SK-N-SH treated with all-trans-retinoic acid at 6 μM for 48 hours (cell line): ENCODE results near the gene NPR3.

ENCODE experiments used
- ATAC-seq: fragments of 200-7000 bp; cut with Tn5 transposase; 3 replicates; pipeline ENCODE4 v1.9.1; 2020; ENCODE audit warnings: mild to moderate bottlenecking, moderate library complexity
- ARNTL ChIP-seq: fragments of 450-650 bp; formaldehyde crosslinking; IDR thresholded peaks from 2 replicates; pipeline ENCODE4 v1.5.0; 2020; ENCODE audit warnings: low read depth, mild to moderate bottlenecking, moderate library complexity, borderline replicate concordance
- BACH2 ChIP-seq: fragments of 250-450 bp; sonication (Bioruptor Pico); IDR thresholded peaks from 2 replicates; pipeline ENCODE4 v1.9.0; 2021; ENCODE audit warnings: mild to moderate bottlenecking, borderline replicate concordance
- CSDC2 ChIP-seq: fragments of 250-450 bp; sonication (Bioruptor Pico); IDR thresholded peaks from 2 replicates; pipeline ENCODE4 v1.5.0; 2020; ENCODE audit warnings: mild to moderate bottlenecking, moderate library complexity
- GLIS3 ChIP-seq: fragments of 250-450 bp; sonication (Bioruptor Pico); IDR thresholded peaks from 2 replicates; pipeline ENCODE4 v1.5.0; 2020; ENCODE audit warnings: mild to moderate bottlenecking, moderate library complexity
- ISL1 ChIP-seq: fragments of 250-450 bp; sonication (Bioruptor Pico); IDR thresholded peaks from 2 replicates; pipeline ENCODE4 v2.1.2; 2022; ENCODE audit warnings: mild to moderate bottlenecking, moderate library complexity
- OSR1 ChIP-seq: fragments of 250-450 bp; sonication (Bioruptor Pico); IDR thresholded peaks from 2 replicates; pipeline ENCODE4 v1.8.0; 2022; ENCODE audit warnings: moderate library complexity, mild to moderate bottlenecking, inconsistent platforms
- PPARA ChIP-seq: fragments of 250-450 bp; sonication (Bioruptor Pico); IDR thresholded peaks from 2 replicates; pipeline ENCODE4 v1.5.0; 2020; ENCODE audit warnings: mild to moderate bottlenecking, borderline replicate concordance
- RARB ChIP-seq: fragments of 250-450 bp; sonication (Bioruptor Pico); IDR thresholded peaks from 2 replicates; pipeline ENCODE4 v1.8.0; 2021; ENCODE audit warnings: mild to moderate bottlenecking, moderate library complexity
- SNAI2 ChIP-seq: fragments of 250-450 bp; sonication (Bioruptor Pico); IDR thresholded peaks from 2 replicates; pipeline ENCODE4 v1.5.0; 2020; ENCODE audit warnings: mild to moderate bottlenecking, moderate library complexity
- TCF4 ChIP-seq: fragments of 250-450 bp; sonication (Bioruptor Pico); IDR thresholded peaks from 2 replicates; pipeline ENCODE4 v1.8.0; 2021; ENCODE audit warnings: mild to moderate bottlenecking, moderate library complexity, borderline replicate concordance
- TOX ChIP-seq: fragments of 250-450 bp; sonication (Bioruptor Pico); IDR thresholded peaks from 2 replicates; pipeline ENCODE4 v1.8.0; 2021; ENCODE audit warnings: mild to moderate bottlenecking, moderate library complexity, borderline replicate concordance
- ZC3H10 ChIP-seq: fragments of 250-450 bp; sonication (Bioruptor Pico); IDR thresholded peaks from 2 replicates; pipeline ENCODE4 v1.5.1; 2021; ENCODE audit warnings: mild to moderate bottlenecking, moderate library complexity
- ZFP3 ChIP-seq: fragments of 250-450 bp; sonication (Bioruptor Pico); IDR thresholded peaks from 2 replicates; pipeline ENCODE4 v1.5.0; 2020; ENCODE audit warnings: mild to moderate bottlenecking, moderate library complexity
- ZFP30 ChIP-seq: fragments of 450-650 bp; formaldehyde crosslinking; IDR thresholded peaks from 2 replicates; pipeline ENCODE4 v1.5.0; 2022; ENCODE audit warnings: mild to moderate bottlenecking, moderate library complexity
- ZNF70 ChIP-seq: fragments of 450-650 bp; formaldehyde crosslinking; IDR thresholded peaks from 2 replicates; pipeline ENCODE4 v1.5.0; 2020; ENCODE audit warnings: mild to moderate bottlenecking, moderate library complexity
- ZNF8 ChIP-seq: fragments of 450-650 bp; formaldehyde crosslinking; IDR thresholded peaks from 2 replicates; pipeline ENCODE4 v1.5.0; 2020; ENCODE audit warnings: mild to moderate bottlenecking, moderate library complexity
- TF ChIP-seq, protein P1 (sequence below): fragments of 250-450 bp; sonication (Bioruptor Pico); IDR thresholded peaks from 2 replicates; pipeline ENCODE4 v1.8.0; 2020; ENCODE audit warnings: mild to moderate bottlenecking, moderate library complexity, borderline replicate concordance
- TF ChIP-seq, protein P2 (sequence below): fragments of 250-450 bp; sonication (Bioruptor Pico); IDR thresholded peaks from 2 replicates; pipeline ENCODE4 v1.8.0; 2021; ENCODE audit warnings: low read depth, mild to moderate bottlenecking, moderate library complexity, borderline replicate concordance
- TF ChIP-seq, protein P3 (sequence below): fragments of 250-450 bp; sonication (Bioruptor Pico); IDR thresholded peaks from 2 replicates; pipeline ENCODE4 v1.5.1; 2021; ENCODE audit warnings: mild to moderate bottlenecking, moderate library complexity
- TF ChIP-seq, protein P4 (sequence below): fragments of 250-450 bp; sonication (Bioruptor Pico); IDR thresholded peaks from 2 replicates; pipeline ENCODE4 v1.5.1; 2020; ENCODE audit warnings: low read depth, mild to moderate bottlenecking, moderate library complexity
- TF ChIP-seq, protein P5 (sequence below): fragments of 250-450 bp; sonication (Bioruptor Pico); IDR thresholded peaks from 2 replicates; pipeline ENCODE4 v1.5.0; 2020; ENCODE audit warnings: mild to moderate bottlenecking, moderate library complexity

Gene NPR3

DNA sequence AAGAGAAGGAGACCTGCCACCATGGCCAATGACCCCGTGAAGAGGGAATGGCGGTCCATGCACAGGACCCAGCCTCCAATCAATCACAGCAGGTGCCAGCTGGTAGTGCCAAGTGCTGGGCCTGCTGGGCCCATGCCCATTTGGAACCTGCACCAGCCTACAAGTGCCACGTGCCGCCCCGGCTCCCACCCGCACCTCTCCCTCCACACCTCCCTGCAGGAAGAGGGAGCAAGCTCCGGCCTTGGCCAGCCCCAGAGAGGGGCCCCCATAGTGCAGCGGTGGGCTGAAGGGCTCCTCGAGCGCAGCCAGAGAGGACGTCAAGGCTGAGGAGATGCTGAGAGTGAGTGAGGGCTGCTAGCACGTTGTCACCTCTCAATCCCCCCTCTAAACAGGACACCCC lies 37.8 kb upstream of the NPR3 start:
- ATAC-seq: no peak
- TF ChIP-seq, protein P1, sequence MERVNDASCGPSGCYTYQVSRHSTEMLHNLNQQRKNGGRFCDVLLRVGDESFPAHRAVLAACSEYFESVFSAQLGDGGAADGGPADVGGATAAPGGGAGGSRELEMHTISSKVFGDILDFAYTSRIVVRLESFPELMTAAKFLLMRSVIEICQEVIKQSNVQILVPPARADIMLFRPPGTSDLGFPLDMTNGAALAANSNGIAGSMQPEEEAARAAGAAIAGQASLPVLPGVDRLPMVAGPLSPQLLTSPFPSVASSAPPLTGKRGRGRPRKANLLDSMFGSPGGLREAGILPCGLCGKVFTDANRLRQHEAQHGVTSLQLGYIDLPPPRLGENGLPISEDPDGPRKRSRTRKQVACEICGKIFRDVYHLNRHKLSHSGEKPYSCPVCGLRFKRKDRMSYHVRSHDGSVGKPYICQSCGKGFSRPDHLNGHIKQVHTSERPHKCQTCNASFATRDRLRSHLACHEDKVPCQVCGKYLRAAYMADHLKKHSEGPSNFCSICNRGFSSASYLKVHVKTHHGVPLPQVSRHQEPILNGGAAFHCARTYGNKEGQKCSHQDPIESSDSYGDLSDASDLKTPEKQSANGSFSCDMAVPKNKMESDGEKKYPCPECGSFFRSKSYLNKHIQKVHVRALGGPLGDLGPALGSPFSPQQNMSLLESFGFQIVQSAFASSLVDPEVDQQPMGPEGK: no peak
- TF ChIP-seq GLIS3 (CRISPR knock-in tag) (no peak), ZFP30 (no peak), TCF4 (CRISPR knock-in tag) (no peak), CSDC2 (CRISPR knock-in tag) (no peak), SNAI2 (CRISPR knock-in tag) (no peak), ZC3H10 (no peak)
- TF ChIP-seq, protein P2, sequence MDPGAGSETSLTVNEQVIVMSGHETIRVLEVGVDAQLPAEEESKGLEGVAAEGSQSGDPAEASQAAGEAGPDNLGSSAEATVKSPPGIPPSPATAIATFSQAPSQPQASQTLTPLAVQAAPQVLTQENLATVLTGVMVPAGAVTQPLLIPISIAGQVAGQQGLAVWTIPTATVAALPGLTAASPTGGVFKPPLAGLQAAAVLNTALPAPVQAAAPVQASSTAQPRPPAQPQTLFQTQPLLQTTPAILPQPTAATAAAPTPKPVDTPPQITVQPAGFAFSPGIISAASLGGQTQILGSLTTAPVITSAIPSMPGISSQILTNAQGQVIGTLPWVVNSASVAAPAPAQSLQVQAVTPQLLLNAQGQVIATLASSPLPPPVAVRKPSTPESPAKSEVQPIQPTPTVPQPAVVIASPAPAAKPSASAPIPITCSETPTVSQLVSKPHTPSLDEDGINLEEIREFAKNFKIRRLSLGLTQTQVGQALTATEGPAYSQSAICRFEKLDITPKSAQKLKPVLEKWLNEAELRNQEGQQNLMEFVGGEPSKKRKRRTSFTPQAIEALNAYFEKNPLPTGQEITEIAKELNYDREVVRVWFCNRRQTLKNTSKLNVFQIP (CRISPR knock-in tag): no peak
- TF ChIP-seq, protein P3, sequence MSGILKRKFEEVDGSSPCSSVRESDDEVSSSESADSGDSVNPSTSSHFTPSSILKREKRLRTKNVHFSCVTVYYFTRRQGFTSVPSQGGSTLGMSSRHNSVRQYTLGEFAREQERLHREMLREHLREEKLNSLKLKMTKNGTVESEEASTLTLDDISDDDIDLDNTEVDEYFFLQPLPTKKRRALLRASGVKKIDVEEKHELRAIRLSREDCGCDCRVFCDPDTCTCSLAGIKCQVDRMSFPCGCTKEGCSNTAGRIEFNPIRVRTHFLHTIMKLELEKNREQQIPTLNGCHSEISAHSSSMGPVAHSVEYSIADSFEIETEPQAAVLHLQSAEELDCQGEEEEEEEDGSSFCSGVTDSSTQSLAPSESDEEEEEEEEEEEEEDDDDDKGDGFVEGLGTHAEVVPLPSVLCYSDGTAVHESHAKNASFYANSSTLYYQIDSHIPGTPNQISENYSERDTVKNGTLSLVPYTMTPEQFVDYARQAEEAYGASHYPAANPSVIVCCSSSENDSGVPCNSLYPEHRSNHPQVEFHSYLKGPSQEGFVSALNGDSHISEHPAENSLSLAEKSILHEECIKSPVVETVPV (CRISPR knock-in tag): no peak

DNA sequence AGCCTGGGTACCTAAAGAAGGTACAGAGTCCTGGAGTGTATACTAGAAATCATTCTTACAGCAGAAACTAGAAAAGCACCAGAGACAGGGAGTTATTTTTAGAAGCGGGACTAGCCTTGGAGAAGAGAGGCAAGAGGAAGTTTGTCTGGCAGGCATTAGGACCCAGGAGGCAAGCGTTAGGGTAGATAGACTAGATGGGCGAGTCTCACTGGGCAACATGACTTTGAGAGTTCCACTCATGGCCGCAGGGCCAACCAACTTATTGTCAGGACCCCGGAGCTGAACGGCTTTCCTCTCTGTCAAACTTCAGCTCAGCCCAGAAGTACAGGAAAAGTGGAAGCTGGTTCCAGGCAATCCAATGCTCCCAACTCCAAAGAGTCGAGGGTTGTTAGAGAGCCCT lies 34.1 kb upstream of the NPR3 start:
- no peak for ATAC-seq

DNA sequence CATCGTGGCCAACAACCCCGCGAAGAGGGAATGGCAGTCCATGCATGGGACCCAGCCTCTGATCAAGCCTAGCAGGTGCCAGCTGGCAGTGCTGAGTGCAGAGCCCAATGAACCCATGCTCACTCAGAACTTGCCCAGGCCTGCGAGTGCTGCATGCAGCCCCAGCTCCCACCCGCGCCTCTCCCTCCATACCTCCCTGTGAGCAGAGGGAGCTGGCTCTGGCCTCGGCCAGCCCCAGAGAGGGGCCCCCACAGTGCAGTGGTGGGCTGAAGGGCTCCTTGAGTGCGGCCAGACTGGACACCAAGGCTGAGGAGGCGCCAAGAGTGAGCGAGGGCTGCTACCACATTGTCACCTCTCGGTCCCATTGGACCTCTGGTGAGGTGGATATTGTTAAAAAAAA lies 32.6 kb upstream of the NPR3 start:
- no peak for ATAC-seq
- TF ChIP-seq ZC3H10 (no peak), PPARA (CRISPR knock-in tag) (no peak), GLIS3 (CRISPR knock-in tag) (no peak), ZNF8 (CRISPR knock-in tag) (no peak)
- TF ChIP-seq, protein P4, sequence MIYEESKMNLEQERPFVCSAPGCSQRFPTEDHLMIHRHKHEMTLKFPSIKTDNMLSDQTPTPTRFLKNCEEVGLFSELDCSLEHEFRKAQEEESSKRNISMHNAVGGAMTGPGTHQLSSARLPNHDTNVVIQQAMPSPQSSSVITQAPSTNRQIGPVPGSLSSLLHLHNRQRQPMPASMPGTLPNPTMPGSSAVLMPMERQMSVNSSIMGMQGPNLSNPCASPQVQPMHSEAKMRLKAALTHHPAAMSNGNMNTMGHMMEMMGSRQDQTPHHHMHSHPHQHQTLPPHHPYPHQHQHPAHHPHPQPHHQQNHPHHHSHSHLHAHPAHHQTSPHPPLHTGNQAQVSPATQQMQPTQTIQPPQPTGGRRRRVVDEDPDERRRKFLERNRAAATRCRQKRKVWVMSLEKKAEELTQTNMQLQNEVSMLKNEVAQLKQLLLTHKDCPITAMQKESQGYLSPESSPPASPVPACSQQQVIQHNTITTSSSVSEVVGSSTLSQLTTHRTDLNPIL (CRISPR knock-in tag): no peak
- TF ChIP-seq, protein P1: no peak
- TF ChIP-seq, protein P2 (CRISPR knock-in tag): no peak

More for the DNA sequence above, 34.1 kb upstream of the NPR3 start:
- TF ChIP-seq ZNF70 (no peak), ARNTL (CRISPR knock-in tag) (no peak), BACH2 (CRISPR knock-in tag) (no peak), ISL1 (CRISPR knock-in tag) (no peak), PPARA (CRISPR knock-in tag) (no peak), OSR1 (CRISPR knock-in tag) (no peak), TOX (CRISPR knock-in tag) (no peak), RARB (CRISPR knock-in tag) (no peak), ZNF8 (CRISPR knock-in tag) (no peak), ZFP3 (CRISPR knock-in tag) (no peak)
- TF ChIP-seq, protein P5, sequence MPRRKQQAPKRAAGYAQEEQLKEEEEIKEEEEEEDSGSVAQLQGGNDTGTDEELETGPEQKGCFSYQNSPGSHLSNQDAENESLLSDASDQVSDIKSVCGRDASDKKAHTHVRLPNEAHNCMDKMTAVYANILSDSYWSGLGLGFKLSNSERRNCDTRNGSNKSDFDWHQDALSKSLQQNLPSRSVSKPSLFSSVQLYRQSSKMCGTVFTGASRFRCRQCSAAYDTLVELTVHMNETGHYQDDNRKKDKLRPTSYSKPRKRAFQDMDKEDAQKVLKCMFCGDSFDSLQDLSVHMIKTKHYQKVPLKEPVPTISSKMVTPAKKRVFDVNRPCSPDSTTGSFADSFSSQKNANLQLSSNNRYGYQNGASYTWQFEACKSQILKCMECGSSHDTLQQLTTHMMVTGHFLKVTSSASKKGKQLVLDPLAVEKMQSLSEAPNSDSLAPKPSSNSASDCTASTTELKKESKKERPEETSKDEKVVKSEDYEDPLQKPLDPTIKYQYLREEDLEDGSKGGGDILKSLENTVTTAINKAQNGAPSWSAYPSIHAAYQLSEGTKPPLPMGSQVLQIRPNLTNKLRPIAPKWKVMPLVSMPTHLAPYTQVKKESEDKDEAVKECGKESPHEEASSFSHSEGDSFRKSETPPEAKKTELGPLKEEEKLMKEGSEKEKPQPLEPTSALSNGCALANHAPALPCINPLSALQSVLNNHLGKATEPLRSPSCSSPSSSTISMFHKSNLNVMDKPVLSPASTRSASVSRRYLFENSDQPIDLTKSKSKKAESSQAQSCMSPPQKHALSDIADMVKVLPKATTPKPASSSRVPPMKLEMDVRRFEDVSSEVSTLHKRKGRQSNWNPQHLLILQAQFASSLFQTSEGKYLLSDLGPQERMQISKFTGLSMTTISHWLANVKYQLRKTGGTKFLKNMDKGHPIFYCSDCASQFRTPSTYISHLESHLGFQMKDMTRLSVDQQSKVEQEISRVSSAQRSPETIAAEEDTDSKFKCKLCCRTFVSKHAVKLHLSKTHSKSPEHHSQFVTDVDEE (CRISPR knock-in tag): no peak
- TF ChIP-seq, protein P1: no peak
- TF ChIP-seq, protein P2 (CRISPR knock-in tag): no peak
